H1 (cell line): ENCODE measurements around the gene COMT. TPM values are rescaled to one million over a fixed set of nuclear protein-coding genes. Genes with fewer than 3 reads are reported as not detected.

Source experiments
- CTCF ChIA-PET: fragments of 300-600 bp; sonication (Branson Sonifier 250); formaldehyde crosslinking; loops from one replicate; lab custom pipeline; 2021; ENCODE audit not compliant: partially characterized antibody; lab: Charles Lee
- POLR2A ChIA-PET: fragments of 300-600 bp; sonication (Branson Sonifier 250); formaldehyde crosslinking; loops from one replicate; lab custom pipeline; 2021; ENCODE audit warnings: inconsistent platforms; ENCODE audit not compliant: partially characterized antibody; lab: Charles Lee
- DNase-seq, 2 experiments: peaks; one replicate each; pipeline versions ENCODE4 v3.0.0 to v3.0.0-alpha.2; 2010 to 2022; ENCODE audit warnings: low spot score in 2 of 2, low read depth in 1 of 2, mixed read lengths in 1 of 2
- FAIRE-seq: peaks from 2 replicates; lab custom pipeline; 2011; peaks lifted over from hg19 to GRCh38; lab: Jason Lieb, UNC
- H2AFZ ChIP-seq: 2 replicates; pipeline ENCODE4 v1.8.1; 2012; ENCODE audit warnings: low read length, inconsistent platforms
- H2AK5ac ChIP-seq: 2 replicates; pipeline ENCODE4 v1.6.1; 2013; ENCODE audit warnings: low read depth, low read length
- H2BK120ac ChIP-seq: replicated peaks from 2 replicates; pipeline ENCODE3; 2013; ENCODE audit warnings: low read depth, low read length, inconsistent platforms
- H2BK12ac ChIP-seq: 2 replicates; pipeline ENCODE4 v1.6.1; 2013; ENCODE audit warnings: low read depth, low read length
- H2BK15ac ChIP-seq: 2 replicates; pipeline ENCODE4 v1.6.1; 2013; ENCODE audit warnings: low read length
- H2BK20ac ChIP-seq: 2 replicates; pipeline ENCODE4 v1.6.1; 2013; ENCODE audit warnings: low read length
- H2BK5ac ChIP-seq: 2 replicates; pipeline ENCODE4 v1.6.1; 2013; ENCODE audit warnings: low read depth, low read length
- H3K14ac ChIP-seq: 2 replicates; pipeline ENCODE4 v1.6.1; 2013; ENCODE audit warnings: inconsistent platforms; ENCODE audit not compliant: insufficient read length
- H3K18ac ChIP-seq: 2 replicates; pipeline ENCODE4 v1.6.1; 2013; ENCODE audit warnings: low read length; ENCODE audit errors: extremely low read depth
- H3K23ac ChIP-seq: 2 replicates; pipeline ENCODE4 v1.6.1; 2013; ENCODE audit warnings: inconsistent platforms; ENCODE audit not compliant: insufficient read length
- H3K23me2 ChIP-seq: 2 replicates; pipeline ENCODE4 v1.6.1; 2013; ENCODE audit warnings: low read depth, low read length
- H3K27ac ChIP-seq: 2 replicates; pipeline ENCODE4 v1.6.1; 2011; ENCODE audit warnings: low read depth, low read length, inconsistent platforms
- H3K27me3 ChIP-seq, 4 experiments: replicated peaks in 1 of 4; 1 replicate in 1 of 4; 2 replicates in 3 of 4; pipeline versions ENCODE4 v1.6.1 to v1.8.1; 2011 to 2013; ENCODE audit warnings: low read length in 3 of 4, mild to moderate bottlenecking in 3 of 4, inconsistent platforms in 2 of 4, mixed read lengths in 2 of 4, moderate library complexity in 1 of 4; ENCODE audit not compliant: control insufficient read depth in 3 of 4, insufficient read depth in 3 of 4; ENCODE audit errors: extremely low read depth in 1 of 4
- H3K36me3 ChIP-seq, 4 experiments: 2 replicates each; pipeline versions ENCODE4 v1.6.1 to v1.8.1; 2011 to 2013; ENCODE audit warnings: mild to moderate bottlenecking in 4 of 4, low read length in 3 of 4, moderate library complexity in 2 of 4, control low read depth in 1 of 4, inconsistent platforms in 1 of 4; ENCODE audit not compliant: insufficient read depth in 4 of 4, control insufficient read depth in 2 of 4
- H3K4ac ChIP-seq: replicated peaks from 2 replicates; pipeline ENCODE3; 2013; ENCODE audit warnings: low read length, low read depth, mixed read lengths, inconsistent platforms; ENCODE audit not compliant: insufficient read length
- H3K4me1 ChIP-seq, 4 experiments: replicated peaks in 1 of 4; 1 replicate in 1 of 4; 2 replicates in 3 of 4; pipeline versions ENCODE4 v1.6.1 to v1.8.1; 2011 to 2013; ENCODE audit warnings: low read length in 3 of 4, inconsistent platforms in 2 of 4, mixed read lengths in 1 of 4; ENCODE audit not compliant: insufficient read depth in 4 of 4, control insufficient read depth in 3 of 4
- H3K4me2 ChIP-seq, 2 experiments: 2 replicates each; pipeline versions ENCODE4 v1.6.1 to v1.8.1; 2011 to 2013; ENCODE audit warnings: low read depth in 2 of 2, low read length in 2 of 2, control low read depth in 1 of 2, inconsistent platforms in 1 of 2, mild to moderate bottlenecking in 1 of 2; ENCODE audit not compliant: insufficient read depth in 1 of 2
- H3K4me3 ChIP-seq, 4 experiments: fragments of 200-600, 300-600 bp in 1 of 4; sonication (generic), shearing (Covaris generic), sonication (Bioruptor Twin) in 1 of 4; 2 replicates each; pipeline versions ENCODE4 v1.5.1 to v1.8.1; 2011 to 2016; ENCODE audit warnings: low read length in 4 of 4, low read depth in 3 of 4, control low read depth in 2 of 4, inconsistent platforms in 2 of 4, mild to moderate bottlenecking in 2 of 4, mixed read lengths in 1 of 4, moderate library complexity in 1 of 4; ENCODE audit not compliant: insufficient read depth in 2 of 4; ENCODE audit errors: extremely low read depth in 1 of 4
- H3K56ac ChIP-seq: replicated peaks from 2 replicates; pipeline ENCODE3; 2013; ENCODE audit warnings: low read depth, mild to moderate bottlenecking, mixed read lengths, low read length, inconsistent platforms; ENCODE audit not compliant: insufficient read length
- H3K79me1 ChIP-seq: 2 replicates; pipeline ENCODE4 v1.6.1; 2013; ENCODE audit warnings: low read depth, low read length, control low read depth
- H3K79me2 ChIP-seq, 2 experiments: 2 replicates each; pipeline versions ENCODE4 v1.6.1 to v1.8.1; 2012 to 2013; ENCODE audit warnings: low read length in 2 of 2, mild to moderate bottlenecking in 2 of 2, inconsistent platforms in 1 of 2; ENCODE audit not compliant: insufficient read depth in 2 of 2, control insufficient read depth in 1 of 2
- H3K9ac ChIP-seq, 4 experiments: replicated peaks in 1 of 4; 1 replicate in 1 of 4; 2 replicates in 3 of 4; pipeline versions ENCODE4 v1.6.1 to v1.8.1; 2011 to 2013; ENCODE audit warnings: low read depth in 3 of 4, low read length in 3 of 4, control low read depth in 2 of 4, mild to moderate bottlenecking in 2 of 4, moderate library complexity in 2 of 4, inconsistent platforms in 1 of 4; ENCODE audit errors: extremely low read depth in 1 of 4
- H3K9me3 ChIP-seq, 2 experiments: 2 replicates each; pipeline versions ENCODE4 v1.6.1 to v1.8.1; 2012 to 2013; ENCODE audit warnings: mild to moderate bottlenecking in 2 of 2, moderate library complexity in 2 of 2, control low read depth in 1 of 2, inconsistent platforms in 1 of 2, low read depth in 1 of 2, low read length in 1 of 2, mixed read lengths in 1 of 2; ENCODE audit not compliant: insufficient read depth in 2 of 2
- H4K20me1 ChIP-seq, 2 experiments: replicated peaks in 1 of 2; 2 replicates each; pipeline versions ENCODE3 to v1.8.1; 2011 to 2013; ENCODE audit warnings: inconsistent platforms in 2 of 2, low read length in 2 of 2, mild to moderate bottlenecking in 1 of 2; ENCODE audit not compliant: insufficient read depth in 2 of 2, control insufficient read depth in 1 of 2
- H4K5ac ChIP-seq: 2 replicates; pipeline ENCODE4 v1.6.1; 2013; ENCODE audit warnings: low read length, low read depth, mixed read lengths, inconsistent platforms; ENCODE audit not compliant: insufficient read length
- H4K8ac ChIP-seq: 2 replicates; pipeline ENCODE4 v1.8.0; 2013; ENCODE audit warnings: mild to moderate bottlenecking, moderate library complexity, low read length, inconsistent platforms; ENCODE audit not compliant: insufficient read depth; ENCODE audit errors: extremely low read depth
- H4K91ac ChIP-seq: replicated peaks from 2 replicates; pipeline ENCODE3; 2013; ENCODE audit warnings: low read length, mixed read lengths, inconsistent platforms; ENCODE audit not compliant: insufficient read length
- GTF2F1 ChIP-seq: IDR thresholded peaks from 2 replicates; pipeline ENCODE4 v1.6.1; 2012; ENCODE audit warnings: low read depth, low read length, improper control_type of control experiment, borderline replicate concordance
- HDAC6 ChIP-seq: IDR thresholded peaks from one replicate; pipeline ENCODE4 v1.7.1; 2012; ENCODE audit warnings: low read depth, mild to moderate bottlenecking, inconsistent platforms, low read length, moderate library complexity
- KDM1A ChIP-seq: fragments of 200-600, 300-600 bp; sonication (generic); IDR thresholded peaks from 2 replicates; pipeline ENCODE4 v1.7.1; 2016; ENCODE audit warnings: mild to moderate bottlenecking, low read length, borderline replicate concordance
- SIRT6 ChIP-seq: IDR thresholded peaks from one replicate; pipeline ENCODE4 v1.7.1; 2012; ENCODE audit warnings: low read length, inconsistent platforms
- SP2 ChIP-seq: IDR thresholded peaks from 2 replicates; pipeline ENCODE4 v1.6.1; 2012; ENCODE audit warnings: mild to moderate bottlenecking, low read length, inconsistent platforms
- SUZ12 ChIP-seq: fragments of 200-600 bp; sonication (generic); IDR thresholded peaks from 2 replicates; pipeline ENCODE4 v1.6.1; 2012; ENCODE audit warnings: mild to moderate bottlenecking, inconsistent platforms, low read length, moderate library complexity, mixed read lengths
- YY1 ChIP-seq: IDR thresholded peaks from 2 replicates; pipeline ENCODE4 v1.6.1; 2011; ENCODE audit warnings: low read depth, mild to moderate bottlenecking, low read length
- WGBS, 2 experiments: shearing (Covaris generic) in 1 of 2; methylation state at CpG; one replicate each; pipeline versions ENCODE4 v1.1.6 to v1.1.7; 2013 to 2015; ENCODE audit warnings: low lambda C conversion rate in 2 of 2, mixed read lengths in 2 of 2, inconsistent platforms in 1 of 2, low coverage in 1 of 2, missing lambda C conversion rate in 1 of 2; ENCODE audit not compliant: insufficient replicate concordance in 2 of 2, insufficient coverage in 1 of 2, insufficient read length in 1 of 2; ENCODE audit errors: extremely low coverage in 1 of 2, missing lambda C conversion rate in 1 of 2; 5-methylcytosine and 5-hydroxymethylcytosine counted together
- polyA plus RNA-seq, 7 experiments: library from polyadenylated mRNA; depleted of rRNA in 3 of 7; stranded (reverse) in 5 of 7; unstranded in 2 of 7; fragments of >200 nt in 5 of 7; fragments of 200-250 nt in 2 of 7; gene quantifications; 1 replicate in 5 of 7; 2 replicates in 1 of 7; 4 replicates in 1 of 7; pipeline versions ENCODE4 v1.2.1 to v1.2.3, GENCODE V29; 2011 to 2013; ENCODE audit warnings: missing spikeins in 2 of 7, mixed read lengths in 2 of 7
- total RNA-seq: library from RNA; stranded (reverse); fragmentation: NEBNext Ultra II Directional; extraction: Animal tissue kit (Norgen Biotek cat#: 25700); gene quantifications from 2 replicates; pipeline ENCODE4 v1.2.1, GENCODE V29; 2021

Gene COMT
- total and polyA plus RNA-seq, 2 of the 8 experiments (the other 6 are each of a cell fraction or from before 2014, with no cell fraction given): 15.2 to 33.7 TPM

DNA sequence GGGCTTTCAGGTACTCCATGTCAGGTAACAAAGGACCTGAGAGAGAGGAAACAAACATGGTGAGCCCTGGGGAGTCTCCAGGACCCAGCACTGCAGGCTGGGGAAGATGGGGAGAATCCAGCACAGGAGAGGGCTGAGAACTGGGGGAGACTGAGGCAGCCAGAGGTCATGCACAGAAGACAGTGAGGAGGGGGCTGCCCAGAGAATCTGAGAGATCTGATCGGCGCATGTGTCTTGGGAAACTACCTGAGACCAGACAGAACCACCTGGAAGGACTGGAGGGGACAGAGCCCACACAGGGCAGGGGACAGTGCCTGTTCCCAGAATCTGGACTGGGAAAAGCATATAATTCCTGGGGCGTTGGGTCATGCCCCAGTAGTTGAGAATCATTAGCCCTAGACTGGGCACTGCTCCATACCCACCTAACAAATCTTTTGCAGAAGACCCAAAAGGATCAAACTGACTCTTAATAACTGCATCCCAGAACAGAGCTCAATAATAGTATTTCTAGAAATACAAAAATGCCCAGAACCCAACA is 20.0 kb upstream of the COMT start:
- ChIA-PET POLR2A (no interaction called here), CTCF (interaction anchor here (1.0 to 3.2 kb wide), 4 partner anchors 9 to 191 kb away, joined by 3 to 8 read pairs (median 4); no protein-coding TSS in a partner anchor)
- no peaks in the 10 kb centered on the region; a peak in 1 of 7 replicates for H3K27me3 ChIP-seq
- no peak overlapping the region for H3K4ac ChIP-seq
- H3K14ac ChIP-seq: no peak overlapping the region
- no peak overlapping the region for H2BK5ac ChIP-seq
- no peak overlapping the region for H4K5ac ChIP-seq
- no peak overlapping the region for H2AK5ac ChIP-seq
- H2BK120ac ChIP-seq: no peak overlapping the region
- H3K4me1 ChIP-seq: no peaks in the 10 kb centered on the region
- 81% methylated on average over 3 of the region's 3 CpGs; no CpG with 5 or more reads in 1 of the 2 experiments for WGBS, 2 experiments
- H3K9me3 ChIP-seq: no peaks in the 10 kb centered on the region
- no peak overlapping the region for H3K23ac ChIP-seq
- no peak overlapping the region for H3K18ac ChIP-seq
- H2AFZ ChIP-seq: no peak overlapping the region
- no peaks in the 10 kb centered on the region; the same call in 1 of the 2 replicates for H3K79me1 ChIP-seq
- DNase-seq (no peak), FAIRE-seq (no peak)
- H3K79me2 ChIP-seq: no peaks in the 10 kb centered on the region
- H4K91ac ChIP-seq: no peak overlapping the region
- no peak overlapping the region for H2BK15ac ChIP-seq
- H3K56ac ChIP-seq: no peak overlapping the region
- no peak overlapping the region for H2BK20ac ChIP-seq
- no peaks in the 10 kb centered on the region for H3K36me3 ChIP-seq
- no peak overlapping the region for H4K8ac ChIP-seq
- no peak for TF ChIP-seq SP2
- TF ChIP-seq YY1: no peak
- no peak for TF ChIP-seq GTF2F1
- TF ChIP-seq SUZ12: no peak
- TF ChIP-seq SIRT6: no peak
- no peak for TF ChIP-seq HDAC6
- no peak for TF ChIP-seq KDM1A
- no peak overlapping the region for H3K9ac ChIP-seq
- no peaks in the 10 kb centered on the region for H3K23me2 ChIP-seq
- no peak overlapping the region for H3K27ac ChIP-seq
- no peaks in the 10 kb centered on the region for H4K20me1 ChIP-seq
- H2BK12ac ChIP-seq: no peak overlapping the region
- H3K4me3 ChIP-seq: no peak overlapping the region
- no peak overlapping the region for H3K4me2 ChIP-seq
